Left renal pelvis (tissue), 4 donors: Measurements from ENCODE around the gene AP1AR. TPM values are rescaled to one million over a fixed set of nuclear protein-coding genes. Genes with fewer than 3 reads are reported as not detected.
"Not testable (repeated sequence)": the region's sequence is repeated elsewhere in the genome, so short reads cannot be mapped to it uniquely, and the experiment has no call there.

Experiments used
- DNase-seq, 4 donors: peaks; one replicate each; pipeline ENCODE4 v3.0.0-alpha.2; 2013; ENCODE audit warnings: low read depth in 4 of 4, low spot score in 3 of 4
- polyA plus RNA-seq, 4 donors: library from polyadenylated mRNA; unstranded; fragments of 120-200 nt; gene quantifications; one replicate each; pipeline ENCODE4 v1.2.1, GENCODE V29; 2013; ENCODE audit not compliant: insufficient read length in 4 of 4

The AP1AR gene
- polyA plus RNA-seq, 4 donors, result 19.2 to 43.7 (median 39.1) TPM

DNA sequence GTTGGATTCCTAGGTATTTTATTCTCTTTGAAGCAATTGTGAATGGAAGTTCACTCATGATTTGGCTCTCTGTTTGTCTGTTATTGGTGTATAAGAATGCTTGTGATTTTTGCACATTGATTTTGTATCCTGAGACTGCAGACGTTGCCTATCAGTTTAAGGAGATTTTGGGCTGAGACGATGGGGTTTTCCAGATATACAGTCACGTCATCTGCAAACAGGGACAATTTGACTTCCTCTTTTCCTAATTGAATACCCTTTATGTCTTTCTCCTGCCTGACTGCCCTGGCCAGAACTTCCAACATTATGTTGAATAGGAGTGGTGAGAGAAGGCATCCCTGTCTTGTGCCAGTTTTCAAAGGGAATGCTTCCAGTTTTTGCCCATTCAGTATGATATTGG, 73.9 kb downstream of the AP1AR start:
- DNase-seq, result not testable (repeated sequence)

DNA sequence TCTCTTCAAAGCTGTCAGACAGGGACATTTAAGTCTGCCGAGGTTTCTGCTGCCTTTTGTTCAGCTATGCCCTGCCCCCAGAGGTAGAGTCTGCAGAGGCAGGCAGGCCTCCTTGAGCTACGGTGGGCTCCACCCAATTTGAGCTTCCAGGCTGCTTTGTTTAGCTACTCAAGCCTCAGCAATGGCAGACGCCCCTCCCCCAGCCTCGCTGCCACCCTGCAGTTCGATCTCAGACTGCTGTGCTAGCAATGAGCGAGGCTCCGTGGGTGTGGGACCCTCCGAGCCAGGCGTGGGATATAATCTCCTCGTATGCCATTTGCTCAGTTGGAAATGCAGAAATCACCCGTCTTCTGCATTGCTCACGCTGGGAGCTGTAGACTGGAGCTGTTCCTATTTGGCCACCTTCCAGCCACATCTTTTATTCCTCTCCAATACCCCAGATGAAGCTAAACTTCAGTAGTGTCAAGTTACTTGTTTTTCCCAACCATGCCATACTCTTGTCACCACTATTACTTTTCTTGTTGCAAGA, 77.7 kb downstream of the AP1AR start:
- not testable (repeated sequence) for DNase-seq

GRCh38 chr4:112311516-112311915, 79.9 kb downstream of the AP1AR start:
- DNase-seq, result no peak

DNA sequence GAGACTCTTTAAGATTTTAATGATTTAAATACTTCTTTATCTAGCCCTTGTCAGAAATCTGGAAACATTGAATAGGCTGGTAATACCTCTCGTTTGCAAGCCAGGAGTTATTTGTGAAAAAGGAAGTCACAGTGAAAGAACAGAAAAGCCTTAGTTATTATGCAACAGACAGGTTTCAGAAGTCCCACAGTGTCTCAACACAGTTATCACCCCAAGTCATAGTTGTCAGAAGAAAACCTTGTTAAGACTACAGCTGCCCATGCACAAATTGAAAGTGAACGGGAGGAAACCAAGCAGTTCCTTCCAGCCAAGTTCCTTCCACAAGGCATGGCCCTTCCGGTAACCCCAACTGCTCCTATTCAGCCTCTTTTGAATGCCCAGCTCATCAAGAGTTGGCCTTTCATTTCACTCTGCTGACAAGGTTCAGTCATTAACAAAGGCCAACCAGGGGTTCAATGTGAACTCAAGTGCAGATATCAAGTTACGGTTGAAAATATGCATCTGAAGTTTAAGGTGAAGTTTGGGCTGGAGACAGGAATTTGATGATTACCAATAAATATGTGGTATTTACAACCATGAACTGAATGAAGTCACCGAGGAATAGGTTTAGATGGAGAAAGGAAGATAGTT, 81.1 kb downstream of the AP1AR start:
- no peak for DNase-seq

- no peak for DNase-seq
Observed at GRCh38 chr4:112315446-112315845, 83.9 kb downstream of the AP1AR start.

DNA sequence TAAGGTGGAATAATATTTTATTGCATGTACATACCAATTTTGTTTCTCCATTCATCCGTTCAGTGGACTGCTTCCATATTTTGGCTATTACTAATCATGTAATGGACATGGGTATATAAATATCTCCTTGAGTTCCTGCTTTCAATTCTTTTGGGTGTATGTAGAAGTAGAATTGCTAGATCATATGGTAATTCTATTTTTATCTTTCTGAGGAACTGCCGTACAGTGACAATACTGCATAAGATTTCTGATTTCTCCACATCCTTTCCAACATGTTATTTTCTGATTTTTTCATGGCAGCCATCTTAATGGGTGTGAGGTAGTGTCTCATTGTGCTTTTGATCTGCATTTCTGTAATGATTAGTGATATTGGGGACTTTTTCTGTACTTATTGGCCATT, 84.8 kb downstream of the AP1AR start:
- no peak for DNase-seq

DNA sequence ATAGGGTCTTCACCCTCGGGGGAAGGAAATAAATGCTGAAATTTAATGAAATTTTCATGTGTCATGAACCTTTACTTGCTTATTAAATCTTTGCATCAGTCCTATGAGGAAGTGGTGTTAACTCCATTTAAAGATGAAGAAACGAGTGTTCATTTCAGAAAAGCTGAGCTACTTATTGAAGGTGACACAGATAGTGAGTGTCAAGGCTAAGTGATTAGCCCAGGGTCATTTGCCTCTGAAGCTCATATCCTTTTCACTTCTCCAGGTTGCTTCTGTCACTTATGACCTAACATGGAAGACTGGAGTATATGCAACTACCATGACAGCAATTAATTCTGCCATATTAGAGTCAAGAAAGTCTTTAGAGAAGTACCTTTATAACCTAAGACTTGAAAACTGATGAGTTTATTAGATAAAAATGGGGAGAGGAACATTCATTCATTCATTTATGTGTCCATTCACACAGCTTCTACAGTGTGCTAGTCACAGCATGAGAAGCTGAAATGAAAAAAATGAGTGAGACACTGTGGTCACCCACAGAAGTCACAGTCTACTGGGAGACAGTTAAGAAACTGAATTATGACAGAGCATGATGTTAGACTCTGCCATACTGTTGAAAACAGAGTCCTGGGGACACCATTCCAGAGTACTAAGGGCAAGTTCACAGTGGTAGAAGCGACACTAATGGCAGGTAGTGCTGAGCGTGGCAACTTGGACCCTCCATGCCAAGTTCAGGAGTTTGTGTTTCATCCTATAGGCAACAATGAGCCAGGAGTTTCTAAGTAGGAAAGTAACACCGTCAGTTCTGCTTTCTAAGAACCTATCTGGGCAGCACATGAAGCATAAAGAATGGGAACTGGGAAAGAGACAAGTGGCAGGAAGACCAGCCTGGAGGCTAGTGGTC, 86.9 kb downstream of the AP1AR start:
- no peak for DNase-seq

Other genes starting within 250 kb of the AP1AR start
- gene FAM241A, start 86.3 kb upstream of the AP1AR start, polyA plus RNA-seq, result 1 to 10 TPM; 1.5 to 2.4 (median 1.7) TPM
- gene TIFA, start 54.1 kb downstream of the AP1AR start, polyA plus RNA-seq, result 10 to 100 TPM; 16.1 to 19.0 (median 16.9) TPM
- 10 to 100 TPM; 11.8 to 17.2 (median 14.4) TPM for gene ALPK1, start 65.6 kb downstream of the AP1AR start, polyA plus RNA-seq